Measurements from ENCODE around the gene SRI. TPM values are rescaled to one million over a fixed set of nuclear protein-coding genes. Genes with fewer than 3 reads are reported as not detected.

The SRI gene
- total RNA-seq, 1 experiment from 2014 or later = 269 TPM

GRCh38 chr7:88233828-88234227 lies 14.0 kb upstream of the SRI start:
- peak; percentile 14 to 70 for DNase-seq
- H3K4me3 ChIP-seq = no peak overlapping the region
- ChIA-PET CTCF (no interaction called here), POLR2A (ENCODE audit: unreplicated experiment) (no interaction called here)
- H3K4me1 ChIP-seq (replicated peaks; ENCODE audit: insufficient read depth) = peaks cover 15% of the 10 kb centered on the region
- H3K79me2 ChIP-seq (ENCODE audit: low read depth) = no peaks in the 10 kb centered on the region
- BruUV-seq (replicated peaks) = no TSS peak
- H3K27ac ChIP-seq = peak overlapping the region; percentile 42
- 0 out of 2 replicates have a peak, but pooled peaks cover 2% of the 10 kb centered on the region for H3K36me3 ChIP-seq (ENCODE audit: low read depth)
- H3F3A ChIP-seq (ENCODE audit: insufficient read depth, low read depth) = peaks cover 13% of the 10 kb centered on the region; the same call in 1 of the 2 replicates
- no peak overlapping the region for H2AFZ ChIP-seq
- no peaks in the 10 kb centered on the region for H3K9me2 ChIP-seq (ENCODE audit: insufficient read depth)
- peak overlapping the region; percentile 27; the same call in 1 of the 2 replicates for H3K4me2 ChIP-seq
- H4K20me1 ChIP-seq (ENCODE audit: insufficient read depth) = no peaks in the 10 kb centered on the region
- intact Hi-C loops (cut with micrococcal nuclease; ENCODE audit: unreplicated experiment) = no loop called here
- no peak for TF ChIP-seq EZH2 (IDR thresholded peaks at IDR 0.05; ENCODE audit: low read depth)
- no peak for TF ChIP-seq CTCF (conservative IDR thresholded peaks at IDR 0.05)
- no peaks in the 10 kb centered on the region for H3K27me3 ChIP-seq (ENCODE audit: insufficient read depth, low read depth)
- H3K9me3 ChIP-seq (ENCODE audit: insufficient read depth, low read depth) = peaks cover 14% of the 10 kb centered on the region

- Histone ChIP-seq H3K9me2 (ENCODE audit: insufficient read depth) (no peaks in the 10 kb centered on the region), H3K36me3 (ENCODE audit: low read depth) (0 out of 2 replicates have a peak, but pooled peaks cover 6% of the 10 kb centered on the region), H3K27ac (no peak overlapping the region), H3F3A (ENCODE audit: insufficient read depth, low read depth) (peaks cover 32% of the 10 kb centered on the region), H3K9me3 (ENCODE audit: insufficient read depth, low read depth) (peaks cover 14% of the 10 kb centered on the region), H4K20me1 (ENCODE audit: insufficient read depth) (no peaks in the 10 kb centered on the region), H3K4me1 (replicated peaks; ENCODE audit: insufficient read depth) (peaks cover 36% of the 10 kb centered on the region), H3K79me2 (ENCODE audit: low read depth) (no peaks in the 10 kb centered on the region), H3K4me3 (no peak overlapping the region), H3K27me3 (ENCODE audit: insufficient read depth, low read depth) (no peaks in the 10 kb centered on the region), H3K4me2 (no peak overlapping the region), H2AFZ (no peak overlapping the region)
- CTCF ChIA-PET = no interaction called here
- BruUV-seq (replicated peaks) = no TSS peak
- no peak for DNase-seq
- TF ChIP-seq CTCF (conservative IDR thresholded peaks at IDR 0.05) (no peak), EZH2 (IDR thresholded peaks at IDR 0.05; ENCODE audit: low read depth) (no peak)
- intact Hi-C loops (cut with micrococcal nuclease; ENCODE audit: unreplicated experiment) = no loop called here
- POLR2A ChIA-PET (ENCODE audit: unreplicated experiment) = no interaction called here
These were observed 10.8 kb upstream of the SRI start for GRCh38 chr7:88230646-88231045.

DNA sequence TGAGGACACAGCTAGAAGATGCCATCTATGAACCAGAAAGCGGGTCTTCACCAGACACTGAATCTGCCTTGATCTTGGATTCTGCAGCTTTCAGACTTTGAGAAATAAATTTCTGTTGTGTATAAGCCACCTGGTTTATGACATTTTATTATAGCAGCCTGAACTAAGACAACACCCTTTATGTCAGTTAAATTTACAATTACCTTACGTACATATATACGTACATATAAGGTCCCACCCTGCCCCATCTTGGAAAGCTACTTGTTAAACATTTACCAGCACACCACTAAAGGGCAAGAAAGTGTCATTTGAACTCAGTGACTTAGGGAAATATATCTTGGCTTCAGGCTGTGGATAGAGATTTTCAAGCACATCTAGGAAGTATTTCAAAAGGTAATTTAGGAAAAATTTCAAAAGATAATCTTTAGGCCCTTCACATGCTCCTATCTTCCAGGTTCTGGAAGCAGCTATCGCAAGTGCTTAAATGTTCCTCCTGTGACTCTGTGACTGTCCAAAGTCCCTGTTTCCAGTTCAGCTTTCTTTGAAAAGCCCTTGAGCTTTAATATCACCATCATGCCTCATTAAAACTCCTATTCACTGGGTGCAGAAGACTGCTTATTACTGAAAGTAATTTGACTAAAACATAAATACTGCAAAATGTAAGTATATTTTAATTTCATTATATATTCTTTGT lies 9.6 kb upstream of the SRI start:
- H3K79me2 ChIP-seq (ENCODE audit: low read depth) = no peaks in the 10 kb centered on the region
- no peak overlapping the region for H3K4me2 ChIP-seq
- peaks cover 14% of the 10 kb centered on the region for H3K9me3 ChIP-seq (ENCODE audit: insufficient read depth, low read depth)
- DNase-seq = no peak
- H3K4me3 ChIP-seq = no peak overlapping the region
- H3K27me3 ChIP-seq (ENCODE audit: insufficient read depth, low read depth) = no peaks in the 10 kb centered on the region
- peaks cover 38% of the 10 kb centered on the region for H3F3A ChIP-seq (ENCODE audit: insufficient read depth, low read depth)
- no TSS peak for BruUV-seq (replicated peaks)
- no peak overlapping the region for H3K27ac ChIP-seq
- H3K4me1 ChIP-seq (replicated peaks; ENCODE audit: insufficient read depth) = peaks cover 48% of the 10 kb centered on the region
- no peak for TF ChIP-seq CTCF (conservative IDR thresholded peaks at IDR 0.05)
- TF ChIP-seq EZH2 (IDR thresholded peaks at IDR 0.05; ENCODE audit: low read depth) = no peak
- no peaks in the 10 kb centered on the region for H3K9me2 ChIP-seq (ENCODE audit: insufficient read depth)
- no peaks in the 10 kb centered on the region for H4K20me1 ChIP-seq (ENCODE audit: insufficient read depth)
- 0 out of 2 replicates have a peak, but pooled peaks cover 6% of the 10 kb centered on the region for H3K36me3 ChIP-seq (ENCODE audit: low read depth)
- ChIA-PET POLR2A (ENCODE audit: unreplicated experiment) (no interaction called here), CTCF (interaction anchor here (1.1 kb wide), 1 partner anchor 9 kb away, joined by 7 read pairs; no protein-coding TSS in a partner anchor)
- no peak overlapping the region for H2AFZ ChIP-seq
- intact Hi-C loops (cut with micrococcal nuclease; ENCODE audit: unreplicated experiment) = loop anchor here (5.0 to 10.0 kb wide), 2 partner anchors 47 to 435 kb away; no protein-coding TSS in a partner anchor

All from PC-9 (cell line).